Right renal pelvis (tissue), 4 donors: ENCODE data around the gene RUNX3. TPM values are rescaled to one million over a fixed set of nuclear protein-coding genes. Genes with fewer than 3 reads are reported as not detected.
A peak's percentile ranks its signal among the peaks of the same experiment; 100 is the strongest.

ENCODE experiments used
- DNase-seq, 4 donors: peaks; one replicate each; pipeline ENCODE4 v3.0.0-alpha.2; 2013; ENCODE audit warnings: low read depth in 4 of 4, low spot score in 3 of 4, missing footprints in 1 of 4
- polyA plus RNA-seq, 4 donors: library from polyadenylated mRNA; unstranded; fragments of 120-200 nt; gene quantifications; one replicate each; pipeline ENCODE4 v1.2.1, GENCODE V29; 2013; ENCODE audit not compliant: insufficient read length in 4 of 4

RUNX3 gene
- polyA plus RNA-seq, 4 donors, result 0.39 to 0.52 (median 0.49) TPM

DNA sequence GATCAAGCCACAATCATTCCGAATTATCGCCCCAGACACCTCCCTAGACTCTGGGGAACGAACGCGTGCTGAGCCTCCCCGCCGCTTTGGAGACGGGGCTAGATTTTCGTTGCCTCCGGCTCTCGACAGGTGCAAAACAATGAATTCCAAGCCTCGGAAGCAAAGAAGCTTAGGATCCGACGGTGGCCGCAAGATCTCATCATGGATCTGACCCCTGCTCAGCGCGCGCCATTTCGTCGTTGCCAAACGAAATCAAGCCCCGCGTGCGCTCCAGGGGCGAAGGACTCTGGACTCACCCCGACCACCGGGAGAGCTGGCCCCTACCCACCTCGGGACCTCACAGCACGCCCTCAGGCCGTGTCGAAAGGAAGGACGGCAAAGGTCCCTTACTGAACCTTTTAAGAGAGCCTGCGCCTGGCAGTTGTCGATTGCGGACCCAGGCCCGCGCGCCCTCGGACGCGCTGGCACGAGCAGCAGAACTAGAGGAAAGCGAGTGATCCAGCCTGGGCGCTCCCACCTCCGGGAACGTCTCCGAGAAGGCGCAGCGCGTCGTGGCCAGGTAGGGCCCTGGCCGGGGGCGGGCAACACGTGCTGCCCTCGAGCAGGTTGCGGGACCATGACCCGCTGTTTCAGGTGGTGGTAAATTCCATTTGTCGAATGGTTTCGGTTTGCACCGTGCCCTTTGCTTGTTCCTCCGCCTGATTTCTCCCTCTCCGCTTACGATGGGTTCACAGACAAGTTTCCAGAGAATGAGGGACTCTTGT, 1.6 kb upstream of the RUNX3 start:
- peak in 1 of 4 donors; percentile 37 for DNase-seq

DNA sequence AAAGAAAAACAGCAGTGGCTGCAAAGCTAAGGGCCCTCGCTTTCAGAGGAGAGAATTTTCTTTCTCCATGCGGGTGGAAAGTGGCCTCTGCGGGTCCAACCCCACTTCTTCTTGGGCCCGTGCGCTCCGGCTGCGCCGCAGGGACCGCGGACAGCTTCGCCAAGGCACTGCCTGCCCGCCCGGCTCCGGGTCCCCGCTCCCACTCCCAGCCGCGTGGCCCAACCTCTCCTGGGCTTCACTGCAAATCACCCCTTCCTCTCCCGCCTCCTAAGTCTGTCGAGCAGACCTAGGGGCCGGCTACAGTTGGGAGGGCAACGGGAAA, 1.0 kb upstream of the RUNX3 start:
- DNase-seq, result no peak

DNA sequence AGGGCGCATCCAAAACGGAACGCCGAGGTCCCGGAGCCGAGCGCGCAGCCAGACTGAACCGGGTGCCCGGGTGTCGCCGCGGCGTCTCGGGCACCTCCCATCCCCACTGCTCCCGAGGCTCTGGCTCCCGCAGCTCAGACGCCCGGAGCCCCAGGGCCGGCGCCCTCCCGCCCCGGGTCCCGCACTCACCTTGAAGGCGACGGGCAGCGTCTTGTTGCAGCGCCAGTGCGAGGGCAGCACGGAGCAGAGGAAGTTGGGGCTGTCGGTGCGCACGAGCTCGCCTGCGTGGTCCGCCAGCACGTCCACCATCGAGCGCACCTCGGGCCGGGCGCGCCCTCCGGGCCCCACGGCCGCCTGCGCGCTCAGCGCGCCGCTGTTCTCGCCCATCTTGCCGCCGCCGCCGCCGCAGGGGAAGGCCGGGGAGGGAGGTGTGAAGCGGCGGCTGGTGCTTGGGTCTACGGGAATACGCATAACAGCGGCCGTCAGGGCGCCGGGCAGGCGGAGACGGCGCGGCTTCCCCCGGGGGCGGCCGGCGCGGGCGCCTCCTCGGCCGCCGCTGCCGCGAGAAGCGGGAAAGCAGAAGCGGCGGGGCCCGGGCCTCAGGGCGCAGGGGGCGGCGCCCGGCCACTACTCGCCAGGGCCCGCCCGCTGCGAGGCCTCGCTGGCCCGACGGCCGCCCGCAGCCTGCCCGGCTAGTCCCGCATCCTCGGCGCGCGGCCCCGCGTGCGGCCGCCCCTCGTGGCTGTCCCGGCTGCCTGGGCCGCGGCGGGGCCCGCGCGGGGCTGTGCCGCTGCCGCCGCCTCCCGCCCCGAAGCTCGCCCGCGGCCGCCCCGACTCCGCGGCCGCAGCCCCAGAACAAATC, 447 bp downstream of the RUNX3 start:
- DNase-seq, result no peak

DNA sequence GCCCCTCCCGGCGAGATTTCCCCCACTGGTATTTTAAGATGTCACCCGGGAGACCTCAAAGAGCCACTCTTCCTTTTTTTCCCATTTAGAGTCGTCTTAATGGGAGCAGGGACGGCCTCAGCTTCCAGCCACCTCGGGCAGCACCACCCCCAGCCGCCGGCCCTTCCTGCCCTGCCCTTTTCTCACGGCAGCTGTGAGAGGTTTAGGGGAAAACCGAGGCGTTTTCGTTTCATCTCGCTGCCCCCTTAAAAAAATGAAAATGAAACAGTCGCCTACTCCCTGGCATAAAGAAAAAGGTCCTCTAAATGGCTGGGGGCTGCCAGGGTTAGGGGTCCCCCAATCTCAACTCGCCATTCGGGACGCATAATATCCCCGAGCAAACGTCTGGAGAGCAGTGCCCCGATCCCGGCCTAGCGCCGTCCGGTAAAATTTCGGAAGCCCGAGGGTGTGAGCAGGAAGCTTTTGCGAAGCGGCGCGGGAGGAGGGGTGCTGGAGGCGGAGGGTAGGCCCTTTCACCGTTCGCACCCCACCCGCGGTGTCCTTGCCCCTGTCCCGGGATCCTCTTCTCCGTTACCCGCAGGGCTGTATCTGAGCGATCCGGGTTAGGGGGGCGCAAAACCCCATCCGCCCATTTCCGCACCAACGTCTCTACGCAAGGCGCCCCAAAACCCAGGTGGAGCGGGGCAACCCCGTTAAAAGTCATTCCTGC, 1.2 kb downstream of the RUNX3 start:
- no peak for DNase-seq

DNA sequence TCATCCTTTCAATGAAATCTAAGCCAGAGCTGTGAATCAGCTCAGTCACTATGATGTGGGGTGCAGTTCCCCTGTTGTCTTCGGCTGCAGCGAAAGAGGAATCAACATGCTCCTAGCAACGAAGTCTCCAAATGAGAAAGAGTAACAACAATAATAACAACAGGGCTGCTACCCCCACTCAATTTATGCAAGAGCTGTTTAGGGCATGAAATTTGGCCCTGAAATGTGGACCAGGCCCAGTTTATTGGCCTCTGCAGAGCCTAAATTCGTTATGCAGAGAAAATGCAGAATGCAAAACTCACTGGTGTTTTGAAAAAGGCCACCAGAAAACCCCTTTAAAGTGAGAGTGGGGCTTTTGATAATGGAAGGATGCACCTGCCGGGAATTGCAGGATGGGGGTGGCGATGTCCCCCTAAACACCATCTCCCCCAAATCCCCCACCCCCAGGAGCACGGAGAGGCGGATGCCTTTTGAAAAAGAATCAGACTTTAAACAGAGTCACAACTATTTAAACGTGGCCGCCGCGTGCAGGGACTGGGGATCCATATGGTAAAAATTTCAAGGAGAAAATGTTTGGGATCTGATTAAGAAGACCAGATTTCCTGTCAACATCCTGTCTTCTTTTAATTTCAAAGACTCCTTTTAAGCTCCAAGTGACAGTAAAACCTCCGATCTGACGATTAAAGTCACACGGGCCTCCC, 1.9 kb downstream of the RUNX3 start:
- peak in 1 of 4 donors; percentile 49 for DNase-seq

DNA sequence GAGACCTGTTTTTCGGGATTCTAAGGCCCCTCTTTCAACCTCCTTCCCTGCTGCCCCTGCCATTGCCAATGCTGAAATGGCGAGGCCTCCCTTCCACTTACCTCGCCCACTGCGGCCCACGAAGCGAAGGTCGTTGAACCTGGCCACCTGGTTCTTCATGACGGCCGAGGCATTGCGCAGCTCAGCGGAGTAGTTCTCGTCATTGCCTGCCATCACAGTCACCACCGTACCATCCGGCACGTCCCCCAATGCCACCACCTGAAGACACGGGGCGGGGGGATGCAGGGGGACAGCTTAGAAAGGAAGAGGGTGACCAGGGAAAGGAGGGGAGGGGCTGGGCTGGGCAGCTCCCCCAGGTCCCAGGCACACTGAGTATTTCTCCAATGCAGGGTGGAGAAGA, 2.6 kb downstream of the RUNX3 start:
- DNase-seq, result no peak

- DNase-seq, result no peak
Measured at GRCh38 chr1:24926563-24927249, 3.4 kb downstream of the RUNX3 start.

GRCh38 chr1:24925963-24926362, 4.1 kb downstream of the RUNX3 start:
- DNase-seq, result no peak

DNA sequence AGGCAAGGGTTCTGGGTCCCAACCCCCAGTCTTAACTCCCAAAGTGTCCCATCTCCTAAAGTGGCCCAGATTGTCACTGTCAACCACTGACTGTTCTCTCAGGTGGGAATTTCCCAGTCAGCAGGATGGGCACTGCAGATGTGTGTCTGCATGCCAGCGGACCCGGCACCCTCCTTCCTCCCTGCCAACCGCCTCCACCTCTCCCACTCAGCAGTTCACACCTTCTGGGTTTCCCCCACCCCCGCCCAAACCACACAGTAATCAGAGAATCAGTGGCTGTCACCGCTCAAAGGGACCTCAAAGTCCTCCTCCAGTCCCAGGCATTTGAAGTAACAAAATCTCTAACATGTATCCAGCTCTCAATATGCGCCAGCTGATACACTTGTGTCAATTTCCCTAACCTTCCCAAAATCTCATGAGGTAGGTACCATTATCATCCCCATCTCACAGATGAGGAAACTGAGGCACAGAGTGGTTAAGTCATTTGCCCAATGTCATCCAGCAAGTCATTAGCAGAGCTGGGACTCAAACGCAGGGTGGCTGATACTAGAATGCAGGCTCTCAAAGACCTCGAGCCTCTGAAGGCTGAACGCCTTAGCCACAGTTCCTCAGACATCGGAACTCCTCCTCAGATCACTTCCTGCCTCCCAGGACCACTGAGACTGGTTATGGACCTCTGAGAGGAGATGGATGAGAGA, 4.8 kb downstream of the RUNX3 start:
- no peak for DNase-seq

GRCh38 chr1:24923485-24924113, 6.5 kb downstream of the RUNX3 start:
- no peak for DNase-seq

DNA sequence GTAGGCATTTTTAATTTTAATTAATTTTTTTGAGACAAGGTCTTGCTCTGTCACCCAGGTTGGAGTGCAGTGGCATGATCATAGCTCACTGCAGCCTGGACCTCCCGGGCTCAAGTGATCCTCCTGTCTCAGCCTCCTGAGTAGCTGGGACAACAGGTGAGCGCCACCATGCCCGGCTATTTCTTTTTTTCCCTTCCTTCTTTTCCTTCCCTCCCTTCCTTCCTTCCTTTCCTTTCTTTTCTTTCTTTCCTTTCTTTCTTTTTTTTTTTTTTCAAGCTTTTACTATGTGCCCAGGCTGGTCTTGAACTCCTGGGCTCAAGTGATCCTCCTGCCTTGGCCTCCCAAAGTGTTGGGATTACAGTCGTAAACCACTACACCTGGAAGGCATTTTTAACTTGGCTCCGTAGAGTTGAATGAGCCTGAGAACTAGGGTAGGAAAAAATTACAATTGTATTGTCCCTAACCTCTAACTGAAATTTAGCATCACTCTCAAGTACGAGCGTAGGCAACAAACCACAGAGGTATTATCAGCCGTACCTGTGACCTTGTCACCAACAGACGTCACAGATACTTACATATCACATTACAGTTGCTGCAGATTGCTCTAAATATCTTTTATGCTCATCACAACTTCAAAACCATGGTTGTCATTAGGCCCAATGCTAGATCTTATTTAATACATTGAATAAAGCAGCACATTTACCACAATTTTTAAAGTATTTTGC, 8.0 kb downstream of the RUNX3 start:
- no peak for DNase-seq

DNA sequence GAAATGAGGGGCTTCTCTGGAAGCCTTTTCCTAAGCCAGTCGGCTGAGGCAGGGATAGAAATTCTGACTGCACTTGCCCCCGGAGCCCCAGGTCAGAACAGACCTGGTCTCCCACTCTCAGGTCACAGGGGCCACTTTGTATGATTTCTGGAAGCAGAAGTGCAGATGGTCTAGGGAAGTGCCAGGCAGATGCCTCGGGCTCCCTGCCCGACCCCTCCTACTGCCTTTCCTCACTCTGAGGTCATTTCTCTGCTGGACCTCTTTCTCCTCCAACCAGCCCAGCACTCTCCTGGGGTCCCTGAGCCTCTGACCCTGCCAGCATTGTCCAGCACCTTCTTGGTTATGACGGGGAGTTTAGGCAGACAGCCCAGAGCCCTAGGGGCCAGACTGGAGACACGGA, 8.7 kb downstream of the RUNX3 start:
- no peak for DNase-seq

GRCh38 chr1:24920533-24920925, 9.5 kb downstream of the RUNX3 start:
- DNase-seq, result no peak

- no peak for DNase-seq
Measured at GRCh38 chr1:24919791-24920532, 10.1 kb downstream of the RUNX3 start.

DNA sequence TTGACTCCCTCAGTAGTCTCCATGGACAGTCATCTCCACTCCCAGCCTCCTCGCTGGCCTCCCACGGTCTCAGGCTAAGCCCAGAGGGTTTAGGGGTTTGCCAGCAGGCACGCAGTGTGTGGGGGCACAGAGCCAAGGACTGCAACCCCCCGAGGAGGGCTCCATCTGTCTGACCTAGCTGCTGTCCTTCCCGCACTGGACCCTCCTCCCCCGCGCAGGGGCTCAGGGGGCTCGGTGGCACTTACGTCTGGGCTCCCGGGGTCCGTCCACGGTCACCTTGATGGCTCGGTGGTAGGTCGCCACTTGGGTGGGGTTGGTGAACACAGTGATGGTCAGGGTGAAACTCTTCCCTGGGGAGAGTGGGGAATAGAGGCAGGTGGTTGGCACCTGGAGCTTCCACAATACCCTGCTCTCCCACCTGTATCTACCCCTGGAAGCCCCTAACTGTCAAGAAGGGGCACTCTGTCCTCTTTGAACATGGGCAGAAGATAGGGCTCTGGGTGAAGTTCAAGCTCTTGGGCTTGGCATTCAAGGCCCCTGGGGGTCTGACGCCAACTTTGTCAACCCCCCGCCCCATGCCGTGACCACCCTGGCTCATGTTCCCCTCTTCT, 11.0 kb downstream of the RUNX3 start:
- DNase-seq, result no peak

DNA sequence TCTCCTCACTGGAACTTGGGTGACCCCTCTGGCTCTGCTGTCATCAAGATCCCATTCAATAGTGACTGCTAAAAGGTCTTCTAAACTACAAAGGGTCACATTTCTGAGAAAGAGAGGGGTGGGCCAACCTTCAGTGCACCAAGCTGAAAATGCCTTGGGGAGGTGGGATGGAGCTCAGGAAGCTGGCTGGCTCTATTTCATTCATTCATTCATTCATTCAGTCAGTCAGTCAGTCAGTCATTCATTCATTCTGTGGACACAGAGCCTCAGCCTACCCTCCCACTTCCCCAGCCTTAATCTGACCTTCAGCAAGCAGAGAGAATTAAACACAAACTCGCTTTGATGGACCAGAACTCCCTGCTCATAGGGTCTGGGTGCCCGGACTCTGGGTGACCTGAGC, 11.7 kb downstream of the RUNX3 start:
- DNase-seq, result no peak

DNA sequence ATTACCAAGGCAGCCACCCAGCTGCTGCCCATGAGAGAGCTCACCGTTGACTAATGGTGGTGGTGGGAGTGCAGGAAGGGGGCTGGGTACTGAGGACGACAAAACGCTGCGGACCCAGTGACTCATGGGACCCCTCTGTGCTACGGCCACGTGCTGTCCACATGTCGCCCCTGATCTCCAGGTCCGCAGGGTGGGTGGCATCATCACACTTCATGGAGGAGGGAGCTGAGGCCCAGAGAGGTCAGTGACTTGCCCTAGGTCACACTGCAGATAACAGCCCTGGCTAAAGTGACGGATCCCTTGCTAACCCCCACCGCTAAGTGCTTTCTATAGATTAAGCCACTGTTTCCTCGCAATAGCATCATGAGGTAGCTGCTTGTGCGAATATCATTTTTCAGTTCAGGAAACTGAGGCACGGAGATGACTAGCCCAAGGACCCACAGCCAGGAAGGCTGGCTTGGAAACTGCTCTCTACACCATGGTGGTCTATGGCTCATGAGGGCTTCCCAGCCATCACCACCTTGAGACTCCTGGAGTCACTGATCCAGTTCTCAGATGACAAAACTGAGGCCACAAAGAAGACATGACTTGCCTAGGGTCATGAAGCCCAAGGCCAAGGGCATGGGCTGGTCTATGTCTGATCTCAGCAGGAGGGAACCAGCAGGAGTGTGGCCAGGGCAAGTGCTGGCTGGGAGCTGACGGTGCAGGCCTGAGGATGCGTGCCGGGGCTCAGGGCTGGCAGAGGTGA, 12.6 kb downstream of the RUNX3 start:
- no peak for DNase-seq
